Colonic mucosa (tissue), 4 donors: Measurements from ENCODE around the gene AUTS2. TPM values are rescaled to one million over a fixed set of nuclear protein-coding genes. Genes with fewer than 3 reads are reported as not detected.

Source experiments
- DNase-seq: peaks from one replicate; pipeline ENCODE4 v3.0.0-alpha.2; 2020
- H3K27ac ChIP-seq: fragments of 200-600 bp; one replicate; pipeline ENCODE4 v1.8.0; 2021
- H3K27me3 ChIP-seq: fragments of 200-600 bp; one replicate; pipeline ENCODE4 v1.8.0; 2021
- H3K36me3 ChIP-seq: fragments of 200-600 bp; one replicate; pipeline ENCODE4 v1.8.0; 2021
- H3K4me1 ChIP-seq: fragments of 200-600 bp; one replicate; pipeline ENCODE4 v1.8.0; 2021; ENCODE audit warnings: mild to moderate bottlenecking
- H3K4me3 ChIP-seq: fragments of 200-600 bp; one replicate; pipeline ENCODE4 v1.8.0; 2021
- H3K9ac ChIP-seq, 2 donors: one replicate each; pipeline ENCODE4 v1.7.0; 2013; ENCODE audit warnings: control low read depth in 2 of 2, low read depth in 2 of 2, low read length in 2 of 2
- H3K9me3 ChIP-seq: fragments of 200-600 bp; one replicate; pipeline ENCODE4 v1.8.0; 2021
- CTCF ChIP-seq: fragments of 200-600 bp; IDR thresholded peaks from one replicate; pipeline ENCODE4 v1.8.0; 2022; ENCODE audit warnings: antibody characterized with exemption, mild to moderate bottlenecking
- intact Hi-C: fragments of 100-400 bp; cut with DNase I; formaldehyde crosslinking; loops from one replicate; pipeline ENCODE4 v1.14.1; 2022
- total RNA-seq, 2 donors: library from RNA; stranded (reverse); fragmentation: NEBNext Ultra II Directional in 1 of 2; extraction: Animal tissue kit (Norgen Biotek cat#: 25700) in 1 of 2; gene quantifications; one replicate each; pipeline ENCODE4 v1.2.1, GENCODE V29; 2021
- donor health status: healthy.
- donor health status: DM: no; HTN: no; CAD: no.
- donor health status: DM: no; HTN: no; CAD: no.

Gene AUTS2
- total RNA-seq, 2 donors from 2014 or later: 39.8 to 42.3 TPM

- no peak overlapping the region for H3K9ac ChIP-seq
- H3K9me3 ChIP-seq: no peaks in the 10 kb centered on the region
- H3K27ac ChIP-seq: no peak overlapping the region
- no peak overlapping the region for H3K4me3 ChIP-seq
- H3K27me3 ChIP-seq: no peaks in the 10 kb centered on the region
- intact Hi-C loops: no loop called here
- H3K36me3 ChIP-seq: no peaks in the 10 kb centered on the region
- TF ChIP-seq CTCF: no peak
- DNase-seq: no peak
- H3K4me1 ChIP-seq: no peaks in the 10 kb centered on the region
Measured at GRCh38 chr7:69588773-69589172, 9.5 kb upstream of the AUTS2 start.

- H3K36me3 ChIP-seq: no peaks in the 10 kb centered on the region
- H3K27me3 ChIP-seq: peaks cover 10% of the 10 kb centered on the region
- no peaks in the 10 kb centered on the region for H3K4me1 ChIP-seq
- H3K4me3 ChIP-seq: no peak overlapping the region
- H3K9ac ChIP-seq: no peak overlapping the region
- H3K27ac ChIP-seq: no peak overlapping the region
- intact Hi-C loops: no loop called here
- no peak for DNase-seq
- TF ChIP-seq CTCF: no peak
- no peaks in the 10 kb centered on the region for H3K9me3 ChIP-seq
Measured at GRCh38 chr7:69591805-69592204, 6.5 kb upstream of the AUTS2 start.

GRCh38 chr7:69593511-69593910 lies 4.8 kb upstream of the AUTS2 start:
- Histone ChIP-seq H3K27me3 (peaks cover 22% of the 10 kb centered on the region), H3K4me3 (no peak overlapping the region), H3K9ac (no peak overlapping the region), H3K27ac (no peak overlapping the region), H3K36me3 (no peaks in the 10 kb centered on the region), H3K4me1 (no peaks in the 10 kb centered on the region), H3K9me3 (no peaks in the 10 kb centered on the region)
- no peak for TF ChIP-seq CTCF
- no peak for DNase-seq
- intact Hi-C loops: no loop called here

- Histone ChIP-seq H3K9ac (no peak overlapping the region), H3K27me3 (peaks cover 36% of the 10 kb centered on the region), H3K9me3 (no peaks in the 10 kb centered on the region), H3K36me3 (no peaks in the 10 kb centered on the region), H3K4me3 (no peak overlapping the region), H3K4me1 (no peaks in the 10 kb centered on the region), H3K27ac (no peak overlapping the region)
- TF ChIP-seq CTCF: no peak
- DNase-seq: no peak
- intact Hi-C loops: no loop called here
Measured at GRCh38 chr7:69595415-69595814, 2.9 kb upstream of the AUTS2 start.

GRCh38 chr7:69596056-69596455 lies 2.2 kb upstream of the AUTS2 start:
- intact Hi-C loops: no loop called here
- H3K27ac ChIP-seq: no peak overlapping the region
- no peaks in the 10 kb centered on the region for H3K9me3 ChIP-seq
- H3K36me3 ChIP-seq: no peaks in the 10 kb centered on the region
- no peak for TF ChIP-seq CTCF
- peaks cover 36% of the 10 kb centered on the region for H3K27me3 ChIP-seq
- no peak overlapping the region for H3K4me3 ChIP-seq
- DNase-seq: no peak
- H3K4me1 ChIP-seq: no peaks in the 10 kb centered on the region
- no peak overlapping the region for H3K9ac ChIP-seq
